HUES64 (cell line): ENCODE measurements around the gene STXBP1.
A peak's percentile ranks its signal among the peaks of the same experiment; 100 is the strongest.

Source experiments
- H3K27ac ChIP-seq: 2 replicates; pipeline ENCODE4 v1.7.0; 2013; ENCODE audit warnings: low read depth, low read length, inconsistent platforms
- H3K27me3 ChIP-seq: 2 replicates; pipeline ENCODE4 v1.6.1; 2013; ENCODE audit warnings: mild to moderate bottlenecking, low read length; ENCODE audit not compliant: insufficient read depth
- H3K36me3 ChIP-seq: 2 replicates; pipeline ENCODE4 v1.6.1; 2013; ENCODE audit warnings: mild to moderate bottlenecking, low read length; ENCODE audit not compliant: insufficient read depth
- H3K4me1 ChIP-seq: 2 replicates; pipeline ENCODE4 v1.6.1; 2013; ENCODE audit warnings: mild to moderate bottlenecking, low read length, moderate library complexity; ENCODE audit not compliant: insufficient read depth
- H3K4me3 ChIP-seq: 2 replicates; pipeline ENCODE4 v1.5.1; 2013; ENCODE audit warnings: mild to moderate bottlenecking, low read length, moderate library complexity
- H3K9ac ChIP-seq: 2 replicates; pipeline ENCODE4 v1.6.1; 2013; ENCODE audit warnings: mild to moderate bottlenecking, low read depth, low read length
- H3K9me3 ChIP-seq: 2 replicates; pipeline ENCODE4 v1.6.1; 2013; ENCODE audit warnings: low read depth, low read length; ENCODE audit not compliant: insufficient read depth
- WGBS: fragments of 150-250, 120-280 bp; methylation state at CpG from one replicate; pipeline ENCODE4 v1.1.7; 2013; ENCODE audit warnings: missing lambda C conversion rate; 5-methylcytosine and 5-hydroxymethylcytosine counted together

The STXBP1 gene

GRCh38 chr9:127731938-127732337 is 119.9 kb downstream of the STXBP1 start:
- no peak overlapping the region for H3K9ac ChIP-seq
- no peaks in the 10 kb centered on the region for H3K27me3 ChIP-seq
- no peak overlapping the region for H3K27ac ChIP-seq
- 89% methylated on average over 16 of the region's 16 CpGs for WGBS
- no peaks in the 10 kb centered on the region for H3K9me3 ChIP-seq
- H3K4me3 ChIP-seq = no peak overlapping the region
- H3K36me3 ChIP-seq = no peaks in the 10 kb centered on the region
- H3K4me1 ChIP-seq = peaks cover 3% of the 10 kb centered on the region

- 96% methylated on average over 21 of the region's 21 CpGs for WGBS
- H3K27ac ChIP-seq = no peak overlapping the region
Observed at GRCh38 chr9:127732444-127732843, 120.4 kb downstream of the STXBP1 start.

GRCh38 chr9:127733614-127734013 is 121.5 kb downstream of the STXBP1 start:
- Histone ChIP-seq H3K4me3 (no peak overlapping the region), H3K9me3 (no peaks in the 10 kb centered on the region), H3K27me3 (no peaks in the 10 kb centered on the region), H3K27ac (no peak overlapping the region), H3K4me1 (peaks cover 3% of the 10 kb centered on the region), H3K9ac (no peak overlapping the region), H3K36me3 (no peaks in the 10 kb centered on the region)
- 89% methylated on average over 2 of the region's 2 CpGs for WGBS

More at GRCh38 chr9:127732444-127732843, 120.4 kb downstream of the STXBP1 start:
- Histone ChIP-seq H3K27me3 (no peaks in the 10 kb centered on the region), H3K36me3 (no peaks in the 10 kb centered on the region), H3K9ac (no peak overlapping the region), H3K4me3 (no peak overlapping the region), H3K4me1 (peaks cover 3% of the 10 kb centered on the region), H3K9me3 (no peaks in the 10 kb centered on the region)

GRCh38 chr9:127734247-127734746 is 122.2 kb downstream of the STXBP1 start:
- Histone ChIP-seq H3K27ac (no peak overlapping the region), H3K9ac (peak overlapping the region; percentile 28; the same call in 1 of the 2 replicates), H3K4me1 (peaks cover 3% of the 10 kb centered on the region), H3K36me3 (no peaks in the 10 kb centered on the region), H3K4me3 (peak overlapping the region; percentile 75), H3K27me3 (no peaks in the 10 kb centered on the region), H3K9me3 (no peaks in the 10 kb centered on the region)
- WGBS = 61% methylated on average over 22 of the region's 22 CpGs

- WGBS = under 1% methylated on average over 76 of the region's 76 CpGs
- H3K36me3 ChIP-seq = no peaks in the 10 kb centered on the region
- no peaks in the 10 kb centered on the region for H3K9me3 ChIP-seq
- no peak within 1 kb of the TSS for H3K27ac ChIP-seq
- H3K4me1 ChIP-seq = peaks cover 3% of the 10 kb centered on the region
- no peaks in the 10 kb centered on the region for H3K27me3 ChIP-seq
- H3K9ac ChIP-seq = peak within 1 kb of the TSS; percentile 69
- H3K4me3 ChIP-seq = peak within 1 kb of the TSS; percentile 75
Observed at GRCh38 chr9:127734747-127735529, 122.9 kb downstream of the STXBP1 start, which contains the start of gene TOR2A. TSS of gene TOR2A (minus strand) at chr9:127735294. CDS start at chr9:127735270, 24 bp downstream.

GRCh38 chr9:127735530-127736185 is 123.6 kb downstream of the STXBP1 start:
- 40% methylated on average over 15 of the region's 15 CpGs for WGBS
- Histone ChIP-seq H3K9ac (0 out of 2 replicates have a peak overlapping the region, but pooled peaks have one; percentile 11), H3K4me3 (peak overlapping the region; percentile 13; the same call in 1 of the 2 replicates), H3K9me3 (no peaks in the 10 kb centered on the region), H3K27ac (no peak overlapping the region), H3K36me3 (no peaks in the 10 kb centered on the region), H3K27me3 (no peaks in the 10 kb centered on the region), H3K4me1 (peaks cover 3% of the 10 kb centered on the region)

- no peak overlapping the region for H3K9ac ChIP-seq
- H3K4me3 ChIP-seq = no peak overlapping the region
- H3K4me1 ChIP-seq = peaks cover 3% of the 10 kb centered on the region
- H3K36me3 ChIP-seq = no peaks in the 10 kb centered on the region
- WGBS = 93% methylated on average over 12 of the region's 13 CpGs
- peaks cover 4% of the 10 kb centered on the region; the same call in 1 of the 2 replicates for H3K27me3 ChIP-seq
- H3K27ac ChIP-seq = no peak overlapping the region
- no peaks in the 10 kb centered on the region for H3K9me3 ChIP-seq
Observed at GRCh38 chr9:127738666-127739065, 126.6 kb downstream of the STXBP1 start.

GRCh38 chr9:127739614-127740330 is 127.7 kb downstream of the STXBP1 start:
- 88% methylated on average over 19 of the region's 19 CpGs for WGBS
- Histone ChIP-seq H3K4me3 (no peak overlapping the region), H3K27ac (no peak overlapping the region), H3K27me3 (peaks cover 4% of the 10 kb centered on the region; the same call in 1 of the 2 replicates), H3K9ac (no peak overlapping the region), H3K4me1 (no peaks in the 10 kb centered on the region), H3K9me3 (no peaks in the 10 kb centered on the region), H3K36me3 (no peaks in the 10 kb centered on the region)

- Histone ChIP-seq H3K4me3 (peak overlapping the region; percentile 53), H3K27me3 (peaks cover 4% of the 10 kb centered on the region; the same call in 1 of the 2 replicates), H3K36me3 (no peaks in the 10 kb centered on the region), H3K9me3 (no peaks in the 10 kb centered on the region), H3K27ac (no peak overlapping the region; the same call in 1 of the 2 replicates), H3K9ac (no peak overlapping the region), H3K4me1 (no peaks in the 10 kb centered on the region)
- WGBS = 4% methylated on average over 38 of the region's 38 CpGs
Observed at GRCh38 chr9:127741831-127742434, 129.9 kb downstream of the STXBP1 start.
